ENCODE data around the gene CELSR1. TPM values are rescaled to one million over a fixed set of nuclear protein-coding genes. Genes with fewer than 3 reads are reported as not detected.

CELSR1 gene
- total RNA-seq, 2 experiments from 2014 or later, result 3.7 to 5.2 TPM

DNA sequence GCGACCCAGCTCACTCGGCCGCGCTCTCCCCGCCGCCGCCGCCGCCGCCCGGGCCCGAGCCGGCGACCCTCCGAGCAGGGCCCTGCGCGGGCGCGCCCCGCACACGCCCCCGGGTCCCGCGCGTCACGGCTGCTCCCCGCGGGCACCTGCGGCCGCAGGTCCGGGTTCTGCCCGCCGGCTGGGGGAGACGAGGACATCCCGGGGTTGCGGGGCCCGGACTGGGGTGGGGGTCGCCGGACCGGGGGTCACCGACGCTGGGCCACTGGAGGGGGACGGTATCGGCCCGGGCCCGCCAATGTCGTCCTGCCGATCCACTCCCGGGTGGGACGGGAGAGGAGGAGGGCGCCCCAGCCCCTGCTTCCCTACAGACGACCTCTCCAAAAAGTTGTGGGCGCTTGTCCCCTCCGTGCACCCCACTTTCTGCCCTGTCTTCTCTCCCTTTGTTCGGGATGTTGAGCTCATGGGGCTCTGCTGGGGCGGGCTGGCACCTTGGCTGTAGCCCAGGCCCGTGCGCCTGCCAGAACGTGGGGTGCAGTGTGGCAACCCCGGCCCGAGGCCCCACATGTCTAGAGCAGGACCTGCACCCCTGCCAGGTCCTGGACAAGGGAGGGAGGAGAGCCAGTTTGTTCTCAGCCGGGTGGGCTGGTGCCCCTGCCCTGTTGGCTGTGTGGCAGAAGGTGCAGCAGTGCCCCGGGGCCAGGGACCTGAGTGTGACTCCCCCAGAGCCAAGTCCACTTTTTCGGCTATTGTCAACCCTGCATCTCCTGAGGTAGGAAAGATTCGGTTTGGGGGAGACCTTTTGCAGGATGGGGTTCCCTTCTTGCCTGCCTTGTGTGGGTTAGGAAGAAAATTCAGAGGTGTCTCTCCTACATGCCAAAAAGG is 40.2 kb upstream of the CELSR1 start:
- H3K4me1 ChIP-seq (ENCODE audit: insufficient read depth, low read length, poor library complexity, severe bottlenecking), result peaks cover 37% of the 10 kb centered on the region
- H3K27ac ChIP-seq (ENCODE audit: low read depth, low read length, poor library complexity, severe bottlenecking), result no peak overlapping the region
- no peak overlapping the region for H2AFZ ChIP-seq (ENCODE audit: low read length)
- intact Hi-C loops (cut with micrococcal nuclease; ENCODE audit: unreplicated experiment), result no loop called here
- CTCF ChIA-PET (ENCODE audit: unreplicated experiment), result no interaction called here
- POLR2A ChIA-PET, result interaction anchor here (1.0 kb wide), 1 partner anchor 11 kb away, joined by 5 read pairs; no protein-coding TSS in a partner anchor
- no peaks in the 10 kb centered on the region for H3K9me2 ChIP-seq (ENCODE audit: insufficient read depth, low read length)
- peak overlapping the region; percentile 82 for H3K4me2 ChIP-seq (ENCODE audit: low read length)
- no peaks in the 10 kb centered on the region for H4K20me1 ChIP-seq (ENCODE audit: insufficient read depth, low read length)
- DNase-seq (ENCODE audit: low spot score), result no peak
- no TSS peak for BruUV-seq (replicated peaks)
- H3K4me3 ChIP-seq (ENCODE audit: low read depth, low read length, poor library complexity, severe bottlenecking), result peak overlapping the region; percentile 66
- no peaks in the 10 kb centered on the region for H3K79me2 ChIP-seq (ENCODE audit: insufficient read depth, low read depth, low read length)
- TF ChIP-seq, protein P1, sequence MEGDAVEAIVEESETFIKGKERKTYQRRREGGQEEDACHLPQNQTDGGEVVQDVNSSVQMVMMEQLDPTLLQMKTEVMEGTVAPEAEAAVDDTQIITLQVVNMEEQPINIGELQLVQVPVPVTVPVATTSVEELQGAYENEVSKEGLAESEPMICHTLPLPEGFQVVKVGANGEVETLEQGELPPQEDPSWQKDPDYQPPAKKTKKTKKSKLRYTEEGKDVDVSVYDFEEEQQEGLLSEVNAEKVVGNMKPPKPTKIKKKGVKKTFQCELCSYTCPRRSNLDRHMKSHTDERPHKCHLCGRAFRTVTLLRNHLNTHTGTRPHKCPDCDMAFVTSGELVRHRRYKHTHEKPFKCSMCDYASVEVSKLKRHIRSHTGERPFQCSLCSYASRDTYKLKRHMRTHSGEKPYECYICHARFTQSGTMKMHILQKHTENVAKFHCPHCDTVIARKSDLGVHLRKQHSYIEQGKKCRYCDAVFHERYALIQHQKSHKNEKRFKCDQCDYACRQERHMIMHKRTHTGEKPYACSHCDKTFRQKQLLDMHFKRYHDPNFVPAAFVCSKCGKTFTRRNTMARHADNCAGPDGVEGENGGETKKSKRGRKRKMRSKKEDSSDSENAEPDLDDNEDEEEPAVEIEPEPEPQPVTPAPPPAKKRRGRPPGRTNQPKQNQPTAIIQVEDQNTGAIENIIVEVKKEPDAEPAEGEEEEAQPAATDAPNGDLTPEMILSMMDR (conservative IDR thresholded peaks at IDR 0.05; ENCODE audit: low read length), result no peak
- TF ChIP-seq EZH2phosphoT487 (IDR thresholded peaks at IDR 0.05; ENCODE audit: borderline replicate concordance, low read depth, low read length), result no peak
- H3K9me3 ChIP-seq (ENCODE audit: low read length), result no peaks in the 10 kb centered on the region
- no peaks in the 10 kb centered on the region for H3K36me3 ChIP-seq (ENCODE audit: insufficient read depth, low read length)

DNA sequence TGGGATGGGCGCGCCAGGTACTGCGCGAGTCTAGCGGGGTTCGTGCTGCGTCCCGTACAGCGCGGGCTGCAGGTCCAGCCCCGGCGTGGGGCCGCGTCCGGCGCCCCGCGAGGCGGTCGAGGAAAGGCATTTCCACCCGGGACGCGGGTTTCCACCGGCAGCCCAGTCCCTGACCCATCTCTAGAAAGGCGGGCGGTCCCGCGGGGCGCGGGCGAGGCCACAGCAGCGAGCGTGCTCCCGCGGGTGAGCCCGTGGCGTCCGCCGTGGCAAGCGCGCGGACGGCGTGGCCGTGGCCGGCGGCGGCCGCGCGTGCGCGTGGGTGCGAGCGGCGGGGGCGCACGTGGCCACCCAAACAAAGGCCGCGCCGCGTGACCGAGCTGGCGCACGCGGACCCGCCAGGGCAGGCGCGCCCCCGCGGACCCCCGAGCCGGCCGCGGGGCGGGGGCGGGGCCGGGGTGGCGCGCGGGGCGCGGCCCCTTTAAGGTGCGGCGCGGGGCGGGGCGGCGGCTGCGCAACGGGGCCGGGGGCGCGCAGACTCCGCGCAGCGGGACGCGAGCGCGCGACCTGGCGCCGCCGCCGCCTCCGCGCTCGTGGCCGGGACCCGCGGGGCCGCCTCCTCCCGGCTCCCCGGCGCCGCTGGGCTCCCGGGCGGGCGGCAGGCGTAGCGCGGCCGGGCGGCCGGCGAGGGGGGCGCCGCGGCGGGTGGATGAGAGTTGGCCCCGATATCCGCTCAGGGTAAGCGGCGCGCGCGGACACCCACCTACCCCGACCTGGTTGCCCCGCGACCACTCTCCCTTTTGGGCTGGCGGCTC is 39.3 kb upstream of the CELSR1 start:
- intact Hi-C loops (cut with micrococcal nuclease; ENCODE audit: unreplicated experiment), result no loop called here
- CTCF ChIA-PET (ENCODE audit: unreplicated experiment), result no interaction called here
- no peaks in the 10 kb centered on the region for H3K36me3 ChIP-seq (ENCODE audit: insufficient read depth, low read length)
- no TSS peak for BruUV-seq (replicated peaks)
- H3K4me2 ChIP-seq (ENCODE audit: low read length), result peak overlapping the region; percentile 82
- 0 out of 2 replicates have a peak, but pooled peaks cover 3% of the 10 kb centered on the region for H3K9me3 ChIP-seq (ENCODE audit: low read length)
- DNase-seq (ENCODE audit: low spot score), result peak; percentile 69
- H2AFZ ChIP-seq (ENCODE audit: low read length), result 0 out of 2 replicates have a peak overlapping the region, but pooled peaks have one; percentile 9
- no peak overlapping the region for H3K27ac ChIP-seq (ENCODE audit: low read depth, low read length, poor library complexity, severe bottlenecking)
- TF ChIP-seq EZH2phosphoT487 (IDR thresholded peaks at IDR 0.05; ENCODE audit: borderline replicate concordance, low read depth, low read length), result no peak
- TF ChIP-seq, protein P1 (conservative IDR thresholded peaks at IDR 0.05; ENCODE audit: low read length), result no peak
- POLR2A ChIA-PET, result interaction anchor here (1.0 kb wide), 1 partner anchor 11 kb away, joined by 5 read pairs; no protein-coding TSS in a partner anchor
- no peaks in the 10 kb centered on the region for H3K9me2 ChIP-seq (ENCODE audit: insufficient read depth, low read length)
- H3K79me2 ChIP-seq (ENCODE audit: insufficient read depth, low read depth, low read length), result no peaks in the 10 kb centered on the region
- peaks cover 29% of the 10 kb centered on the region for H3K4me1 ChIP-seq (ENCODE audit: insufficient read depth, low read length, poor library complexity, severe bottlenecking)
- H3K4me3 ChIP-seq (ENCODE audit: low read depth, low read length, poor library complexity, severe bottlenecking), result peak overlapping the region; percentile 66
- no peaks in the 10 kb centered on the region for H4K20me1 ChIP-seq (ENCODE audit: insufficient read depth, low read length)

All from OCI-LY7 (cell line).